SK-N-SH treated with all-trans-retinoic acid at 6 μM for 48 hours (cell line): ENCODE results near the gene E2F2.

Source experiments
- ARNTL ChIP-seq: fragments of 450-650 bp; formaldehyde crosslinking; IDR thresholded peaks from 2 replicates; pipeline ENCODE4 v1.5.0; 2020; ENCODE audit warnings: low read depth, mild to moderate bottlenecking, moderate library complexity, borderline replicate concordance
- CSRNP3 ChIP-seq: fragments of 250-450 bp; sonication (Bioruptor Pico); IDR thresholded peaks from 2 replicates; pipeline ENCODE4 v1.5.1; 2021; ENCODE audit warnings: mild to moderate bottlenecking, moderate library complexity
- TCF4 ChIP-seq: fragments of 250-450 bp; sonication (Bioruptor Pico); IDR thresholded peaks from 2 replicates; pipeline ENCODE4 v1.8.0; 2021; ENCODE audit warnings: mild to moderate bottlenecking, moderate library complexity, borderline replicate concordance

DNA sequence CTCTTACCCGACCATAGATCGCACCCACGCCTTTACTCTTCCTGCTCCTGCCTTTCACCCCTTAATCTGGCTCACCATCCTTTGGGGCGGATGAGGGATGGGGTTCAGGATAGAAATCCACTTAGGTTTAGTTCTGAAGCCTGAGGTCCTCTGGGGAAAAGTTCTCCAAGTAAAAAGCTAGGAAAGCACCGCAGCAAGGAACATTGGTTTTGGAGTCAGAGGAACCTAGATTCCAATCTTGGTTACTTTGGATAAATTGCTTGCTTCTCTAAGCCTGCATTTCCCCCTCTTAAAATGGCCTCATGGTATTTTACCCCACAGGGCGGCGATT is 46.1 kb downstream of the E2F2 start:
- TF ChIP-seq TCF4 (CRISPR knock-in tag) = no peak
- no peak for TF ChIP-seq CSRNP3 (CRISPR knock-in tag)
- TF ChIP-seq ARNTL (CRISPR knock-in tag) = no peak
